Fibroblast of lung (primary cell): ENCODE results near the gene XPO6. TPM values are rescaled to one million over a fixed set of nuclear protein-coding genes. Genes with fewer than 3 reads are reported as not detected.

Experiments used
- DNase-seq, 2 donors: peaks; one replicate each; pipeline versions ENCODE4 v3.0.0 to v3.0.0-alpha.2; 2010; ENCODE audit warnings: low read depth in 2 of 2
- H2AFZ ChIP-seq: 2 replicates; pipeline ENCODE4 v1.5.1; 2012; ENCODE audit warnings: low read length, control low read depth, inconsistent platforms
- H3K27ac ChIP-seq: 2 replicates; pipeline ENCODE4 v1.5.1; 2011; ENCODE audit warnings: low read length, control low read depth; ENCODE audit not compliant: insufficient read depth
- H3K27me3 ChIP-seq: 2 replicates; pipeline ENCODE4 v1.5.1; 2011; ENCODE audit warnings: mild to moderate bottlenecking, low read length; ENCODE audit not compliant: control insufficient read depth, insufficient read depth
- H3K36me3 ChIP-seq: 2 replicates; pipeline ENCODE4 v1.5.1; 2011; ENCODE audit warnings: low read length; ENCODE audit not compliant: control insufficient read depth, insufficient read depth
- H3K4me1 ChIP-seq: 2 replicates; pipeline ENCODE4 v1.5.1; 2011; ENCODE audit warnings: low read length; ENCODE audit not compliant: control insufficient read depth, insufficient read depth; ENCODE audit errors: extremely low read depth
- H3K4me2 ChIP-seq: 2 replicates; pipeline ENCODE4 v1.5.1; 2011; ENCODE audit warnings: low read length, control low read depth; ENCODE audit not compliant: insufficient read depth; ENCODE audit errors: extremely low read depth
- H3K4me3 ChIP-seq, 4 experiments: fragments of 200-600 bp in 1 of 4; sonication (generic) in 1 of 4; replicated peaks in 1 of 4; 2 replicates each; pipeline ENCODE4 v1.5.1; 2011 to 2016; ENCODE audit warnings: low read length in 4 of 4, low read depth in 3 of 4, mild to moderate bottlenecking in 3 of 4, control low read depth in 2 of 4, inconsistent platforms in 1 of 4, mixed read lengths in 1 of 4; ENCODE audit not compliant: insufficient read depth in 1 of 4; ENCODE audit errors: control extremely low read depth in 1 of 4
- H3K79me2 ChIP-seq: 2 replicates; pipeline ENCODE4 v1.5.1; 2012; ENCODE audit warnings: mild to moderate bottlenecking, low read length, inconsistent platforms; ENCODE audit not compliant: control insufficient read depth, insufficient read depth
- H3K9ac ChIP-seq: 2 replicates; pipeline ENCODE4 v1.5.1; 2011; ENCODE audit warnings: mild to moderate bottlenecking, low read length, control low read depth; ENCODE audit not compliant: insufficient read depth
- H3K9me3 ChIP-seq: 2 replicates; pipeline ENCODE4 v1.5.1; 2012; ENCODE audit warnings: low read depth, low read length; ENCODE audit not compliant: control insufficient read depth, insufficient read depth
- H4K20me1 ChIP-seq: 2 replicates; pipeline ENCODE4 v1.5.1; 2011; ENCODE audit warnings: low read length; ENCODE audit not compliant: control insufficient read depth, insufficient read depth; ENCODE audit errors: extremely low read depth
- EZH2 ChIP-seq: IDR thresholded peaks from 2 replicates; pipeline ENCODE4 v1.5.1; 2012; ENCODE audit warnings: low read length, control low read depth, mild to moderate bottlenecking; ENCODE audit errors: missing control alignments
- polyA plus RNA-seq, 2 donors: library from polyadenylated mRNA; depleted of rRNA in 1 of 2; stranded (reverse) in 1 of 2; unstranded in 1 of 2; fragments of >200 nt; gene quantifications; 2 replicates each; pipeline ENCODE4 v1.2.1, GENCODE V29; 2011 to 2012; ENCODE audit warnings: missing spikeins in 1 of 2
- total RNA-seq: library from RNA; depleted of rRNA; stranded (reverse); fragments of >200 nt; gene quantifications from 2 replicates; pipeline ENCODE4 v1.2.1, GENCODE V29; 2014
- TF ChIP-seq, protein P1 (sequence below), 2 donors: IDR thresholded peaks in 1 of 2; conservative IDR thresholded peaks in 1 of 2; 1 replicate in 1 of 2; 2 replicates in 1 of 2; pipeline ENCODE4 v1.5.1; 2011 to 2012; ENCODE audit warnings: low read length in 2 of 2, control low read depth in 1 of 2, inconsistent platforms in 1 of 2, low read depth in 1 of 2, mild to moderate bottlenecking in 1 of 2

The XPO6 gene
- total and polyA plus RNA-seq, 2 donors (not counting 1 experiment from before 2014, with no cell fraction given) = 134 to 185 TPM

DNA sequence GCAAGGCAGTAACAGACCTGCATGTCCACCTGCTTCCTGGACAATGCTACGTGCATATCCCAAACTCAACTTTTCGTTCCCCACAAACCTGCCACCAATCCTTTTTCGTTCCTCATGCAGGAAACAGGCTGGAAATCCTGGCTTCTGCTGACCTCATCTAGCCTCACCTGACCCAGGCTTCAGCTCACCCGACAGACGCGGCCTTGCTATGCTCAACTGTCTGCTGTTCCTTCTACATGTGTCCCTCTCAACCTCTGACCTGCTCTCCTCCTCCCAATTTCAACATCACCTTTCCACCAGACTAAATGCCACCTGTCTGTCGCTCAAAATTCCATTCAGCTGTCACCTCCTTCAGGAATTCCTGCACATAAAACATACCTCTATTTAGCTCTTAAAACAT is 44.5 kb downstream of the XPO6 start:
- Histone ChIP-seq H3K79me2 (peaks cover 48% of the 10 kb centered on the region), H3K27ac (no peak overlapping the region), H3K27me3 (no peaks in the 10 kb centered on the region), H3K4me2 (no peak overlapping the region), H4K20me1 (no peaks in the 10 kb centered on the region), H3K36me3 (peaks cover 25% of the 10 kb centered on the region), H3K9ac (no peak overlapping the region), H3K9me3 (no peaks in the 10 kb centered on the region), H2AFZ (no peak overlapping the region), H3K4me3 (no peak overlapping the region), H3K4me1 (peaks cover 2% of the 10 kb centered on the region)
- TF ChIP-seq EZH2 = no peak
- TF ChIP-seq, protein P1, sequence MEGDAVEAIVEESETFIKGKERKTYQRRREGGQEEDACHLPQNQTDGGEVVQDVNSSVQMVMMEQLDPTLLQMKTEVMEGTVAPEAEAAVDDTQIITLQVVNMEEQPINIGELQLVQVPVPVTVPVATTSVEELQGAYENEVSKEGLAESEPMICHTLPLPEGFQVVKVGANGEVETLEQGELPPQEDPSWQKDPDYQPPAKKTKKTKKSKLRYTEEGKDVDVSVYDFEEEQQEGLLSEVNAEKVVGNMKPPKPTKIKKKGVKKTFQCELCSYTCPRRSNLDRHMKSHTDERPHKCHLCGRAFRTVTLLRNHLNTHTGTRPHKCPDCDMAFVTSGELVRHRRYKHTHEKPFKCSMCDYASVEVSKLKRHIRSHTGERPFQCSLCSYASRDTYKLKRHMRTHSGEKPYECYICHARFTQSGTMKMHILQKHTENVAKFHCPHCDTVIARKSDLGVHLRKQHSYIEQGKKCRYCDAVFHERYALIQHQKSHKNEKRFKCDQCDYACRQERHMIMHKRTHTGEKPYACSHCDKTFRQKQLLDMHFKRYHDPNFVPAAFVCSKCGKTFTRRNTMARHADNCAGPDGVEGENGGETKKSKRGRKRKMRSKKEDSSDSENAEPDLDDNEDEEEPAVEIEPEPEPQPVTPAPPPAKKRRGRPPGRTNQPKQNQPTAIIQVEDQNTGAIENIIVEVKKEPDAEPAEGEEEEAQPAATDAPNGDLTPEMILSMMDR (conservative IDR thresholded peaks at IDR 0.05 in 1 of 2, IDR thresholded peaks at IDR 0.05 in 1 of 2; ENCODE audit: low read depth in 1 of 2, low read length in 2 of 2) = no peak
- no peak for DNase-seq

DNA sequence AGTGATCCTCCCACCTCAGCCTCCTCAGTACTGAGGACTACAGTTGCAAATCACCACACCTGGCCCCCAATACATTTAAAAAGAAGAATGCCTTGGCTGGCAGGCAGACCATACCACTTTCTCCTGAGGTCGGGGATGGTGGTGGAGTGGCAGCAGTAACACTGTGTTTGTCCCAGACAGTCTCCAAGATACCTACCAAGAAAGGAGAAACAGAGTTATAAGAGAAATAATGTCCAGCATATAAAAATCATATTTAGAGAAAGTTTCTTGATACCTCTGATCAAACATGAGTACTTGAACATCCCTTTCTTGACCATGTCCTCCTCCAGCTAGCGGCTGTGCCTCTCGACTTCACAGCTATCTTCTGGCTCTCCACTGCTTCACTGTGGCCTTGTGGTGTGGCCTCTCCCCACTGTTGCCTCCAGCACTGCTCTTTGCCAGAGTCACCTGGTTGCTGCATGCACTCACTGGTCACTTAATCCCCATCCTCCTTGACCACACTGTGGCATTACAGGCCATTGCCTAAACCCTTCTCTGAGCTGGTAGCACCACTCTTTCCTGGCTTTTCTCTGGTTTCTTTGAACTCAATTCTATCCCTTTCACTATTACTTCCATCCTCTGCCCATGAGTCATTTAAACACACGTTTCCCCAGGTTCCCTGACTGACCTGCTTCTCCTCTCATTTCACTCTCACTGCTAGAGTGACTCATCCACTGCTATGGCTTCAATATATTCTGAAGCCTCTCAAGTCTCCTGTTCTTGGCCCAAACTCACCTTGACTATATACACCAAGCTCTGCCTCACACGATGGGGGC is 45.2 kb downstream of the XPO6 start:
- no peak for TF ChIP-seq EZH2
- TF ChIP-seq, protein P1 (conservative IDR thresholded peaks at IDR 0.05 in 1 of 2, IDR thresholded peaks at IDR 0.05 in 1 of 2; ENCODE audit: low read depth in 1 of 2, low read length in 2 of 2) = no peak
- DNase-seq = peak in 1 of 2 donors; percentile 68

DNA sequence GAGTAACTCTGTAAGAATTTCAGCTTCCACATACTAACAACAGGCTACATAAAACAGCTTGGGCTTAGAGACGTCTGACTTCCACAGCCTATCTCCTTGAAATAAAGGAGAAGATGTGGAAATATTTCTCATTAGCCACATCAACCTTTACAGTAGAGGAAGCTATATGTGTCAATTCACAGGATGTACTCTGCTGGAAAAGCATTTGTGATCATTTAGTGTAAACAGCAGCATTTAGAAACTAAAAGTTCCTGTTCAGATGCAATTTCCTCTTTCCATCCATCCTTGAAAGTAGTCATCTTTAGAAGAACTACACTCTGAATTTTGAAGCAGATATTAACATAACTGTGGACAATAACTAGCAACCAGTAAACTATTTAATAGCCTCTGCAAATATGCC is 46.2 kb downstream of the XPO6 start:
- TF ChIP-seq EZH2 = no peak
- TF ChIP-seq, protein P1 (conservative IDR thresholded peaks at IDR 0.05 in 1 of 2, IDR thresholded peaks at IDR 0.05 in 1 of 2; ENCODE audit: low read depth in 1 of 2, low read length in 2 of 2) = no peak
- Histone ChIP-seq H3K4me1 (peaks cover 2% of the 10 kb centered on the region), H3K4me2 (no peak overlapping the region), H3K9ac (no peak overlapping the region), H4K20me1 (peaks cover 2% of the 10 kb centered on the region), H3K9me3 (no peaks in the 10 kb centered on the region), H3K27ac (no peak overlapping the region), H3K36me3 (peaks cover 25% of the 10 kb centered on the region), H2AFZ (no peak overlapping the region), H3K79me2 (peaks cover 55% of the 10 kb centered on the region), H3K4me3 (no peak overlapping the region), H3K27me3 (no peaks in the 10 kb centered on the region)
- no peak for DNase-seq

More for the DNA sequence above, 45.2 kb downstream of the XPO6 start:
- peaks cover 25% of the 10 kb centered on the region for H3K36me3 ChIP-seq
- peaks cover 2% of the 10 kb centered on the region for H3K4me1 ChIP-seq
- peak overlapping the region; percentile 50 for H3K27ac ChIP-seq
- peaks cover 2% of the 10 kb centered on the region for H4K20me1 ChIP-seq
- H3K79me2 ChIP-seq = peaks cover 52% of the 10 kb centered on the region
- no peak overlapping the region for H3K9ac ChIP-seq
- no peak overlapping the region for H3K4me3 ChIP-seq
- no peaks in the 10 kb centered on the region for H3K9me3 ChIP-seq
- H3K4me2 ChIP-seq = no peak overlapping the region
- H2AFZ ChIP-seq = no peak overlapping the region
- no peaks in the 10 kb centered on the region for H3K27me3 ChIP-seq
